Activated naive CD8-positive, alpha-beta T cell treated with anti-CD3 and anti-CD28 coated beads, Interleukin-2, amount 10 ng/mL, durations not matched to agents 7 days and 5 days (primary cell): ENCODE data around the gene DECR2. TPM values are rescaled to one million over a fixed set of nuclear protein-coding genes. Genes with fewer than 3 reads are reported as not detected.

Experiments
- ATAC-seq: fragments of 150-1000 bp; cut with Tn5 transposase; one replicate; pipeline ENCODE4 v1.10.0; 2021; ENCODE audit warnings: low read depth, moderate library complexity
- POLR2A ChIA-PET: fragments of 350-600 bp; sonication (Branson Sonifier 250); formaldehyde crosslinking; loops from one replicate; lab custom pipeline; 2021; ENCODE audit warnings: antibody characterized with exemption; lab: Charles Lee
- DNase-seq: peaks from one replicate; pipeline ENCODE4 v3.0.0; 2021
- H3K27ac Mint-ChIP-seq: one replicate; pipeline ENCODE4 v1.8.0; 2022; ENCODE audit warnings: mild to moderate bottlenecking, mixed read lengths
- H3K27me3 Mint-ChIP-seq: one replicate; pipeline ENCODE4 v1.8.0; 2022; ENCODE audit warnings: mild to moderate bottlenecking, moderate library complexity, mixed read lengths
- H3K36me3 Mint-ChIP-seq: one replicate; pipeline ENCODE4 v1.8.0; 2021; ENCODE audit warnings: mild to moderate bottlenecking, mixed read lengths
- H3K4me1 Mint-ChIP-seq: one replicate; pipeline ENCODE4 v1.8.0; 2021; ENCODE audit warnings: mixed read lengths
- H3K4me3 Mint-ChIP-seq: one replicate; pipeline ENCODE4 v1.8.0; 2022; ENCODE audit warnings: mild to moderate bottlenecking, moderate library complexity, mixed read lengths
- H3K9me3 Mint-ChIP-seq: one replicate; pipeline ENCODE4 v1.8.0; 2021; ENCODE audit warnings: mixed read lengths
- total RNA-seq, 2 experiments: library from RNA; stranded (reverse); gene quantifications; one replicate each; pipeline ENCODE4 v1.2.3, GENCODE V29; 2021

The DECR2 gene, protein sequence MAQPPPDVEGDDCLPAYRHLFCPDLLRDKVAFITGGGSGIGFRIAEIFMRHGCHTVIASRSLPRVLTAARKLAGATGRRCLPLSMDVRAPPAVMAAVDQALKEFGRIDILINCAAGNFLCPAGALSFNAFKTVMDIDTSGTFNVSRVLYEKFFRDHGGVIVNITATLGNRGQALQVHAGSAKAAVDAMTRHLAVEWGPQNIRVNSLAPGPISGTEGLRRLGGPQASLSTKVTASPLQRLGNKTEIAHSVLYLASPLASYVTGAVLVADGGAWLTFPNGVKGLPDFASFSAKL
- 1 to 10 TPM; 5.6 to 7.9 TPM for total RNA-seq

DNA sequence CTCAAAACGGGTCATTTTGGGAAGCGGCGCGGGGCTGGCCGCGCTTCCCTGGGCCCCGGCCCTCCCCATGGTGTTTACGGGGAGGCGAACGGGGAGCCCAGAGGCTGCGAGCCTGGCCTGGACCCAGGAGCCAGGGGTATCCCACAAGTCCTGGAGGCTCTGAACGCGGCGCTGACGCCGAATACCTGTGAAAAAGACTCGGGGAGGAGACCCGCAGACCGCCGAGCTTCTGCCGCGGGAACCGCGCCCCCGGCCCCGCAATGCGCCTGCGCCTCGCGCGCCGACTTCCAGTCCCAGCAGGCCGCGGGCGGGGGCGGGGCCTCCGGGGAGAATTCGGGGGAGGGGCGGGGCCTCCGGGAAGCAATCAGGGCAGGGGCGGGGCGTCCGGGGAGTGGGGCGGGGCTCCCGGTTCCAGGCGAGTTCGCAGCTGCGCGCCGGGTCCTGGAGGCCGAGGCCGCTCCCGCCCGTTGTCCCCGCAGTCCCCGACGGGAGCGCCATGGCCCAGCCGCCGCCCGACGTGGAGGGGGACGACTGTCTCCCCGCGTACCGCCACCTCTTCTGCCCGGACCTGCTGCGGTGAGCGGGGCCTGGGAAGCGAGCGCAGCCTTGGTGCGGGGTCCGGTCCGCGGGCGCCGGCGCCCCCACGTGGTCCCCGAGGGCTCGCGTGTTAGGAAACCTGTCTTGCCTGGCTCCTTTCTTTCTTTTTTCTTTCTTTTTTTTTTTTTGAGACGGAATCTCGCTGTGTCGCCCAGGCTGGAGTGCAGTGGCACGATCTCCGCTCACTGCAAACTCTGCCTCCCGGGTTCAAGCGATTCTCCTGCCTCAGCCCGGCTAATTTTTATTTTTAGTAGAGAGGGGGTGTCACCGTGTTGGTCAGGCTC lies at the start of gene DECR2:
TSS of gene DECR2 (plus strand) at position 418 of the 881 bp plus-strand sequence. CDS start at position 497, 79 bp downstream.
- Mint-ChIP-seq H3K27me3 (peaks cover 14% of the 10 kb centered on the region), H3K27ac (peak within 1 kb of the TSS; percentile 79), H3K36me3 (no peaks in the 10 kb centered on the region), H3K9me3 (no peaks in the 10 kb centered on the region), H3K4me1 (peaks cover 8% of the 10 kb centered on the region), H3K4me3 (peak within 1 kb of the TSS; percentile 89)
- POLR2A ChIA-PET, result interaction anchor here (0.6 to 2.4 kb wide), 5 partner anchors 19 to 318 kb away, joined by 3 to 14 read pairs (median 7); partner anchors contain the start of genes MRPL28, PGAP6 and RAB11FIP3
- DNase-seq (peak; percentile 99), ATAC-seq (peak; percentile 85)

DNA sequence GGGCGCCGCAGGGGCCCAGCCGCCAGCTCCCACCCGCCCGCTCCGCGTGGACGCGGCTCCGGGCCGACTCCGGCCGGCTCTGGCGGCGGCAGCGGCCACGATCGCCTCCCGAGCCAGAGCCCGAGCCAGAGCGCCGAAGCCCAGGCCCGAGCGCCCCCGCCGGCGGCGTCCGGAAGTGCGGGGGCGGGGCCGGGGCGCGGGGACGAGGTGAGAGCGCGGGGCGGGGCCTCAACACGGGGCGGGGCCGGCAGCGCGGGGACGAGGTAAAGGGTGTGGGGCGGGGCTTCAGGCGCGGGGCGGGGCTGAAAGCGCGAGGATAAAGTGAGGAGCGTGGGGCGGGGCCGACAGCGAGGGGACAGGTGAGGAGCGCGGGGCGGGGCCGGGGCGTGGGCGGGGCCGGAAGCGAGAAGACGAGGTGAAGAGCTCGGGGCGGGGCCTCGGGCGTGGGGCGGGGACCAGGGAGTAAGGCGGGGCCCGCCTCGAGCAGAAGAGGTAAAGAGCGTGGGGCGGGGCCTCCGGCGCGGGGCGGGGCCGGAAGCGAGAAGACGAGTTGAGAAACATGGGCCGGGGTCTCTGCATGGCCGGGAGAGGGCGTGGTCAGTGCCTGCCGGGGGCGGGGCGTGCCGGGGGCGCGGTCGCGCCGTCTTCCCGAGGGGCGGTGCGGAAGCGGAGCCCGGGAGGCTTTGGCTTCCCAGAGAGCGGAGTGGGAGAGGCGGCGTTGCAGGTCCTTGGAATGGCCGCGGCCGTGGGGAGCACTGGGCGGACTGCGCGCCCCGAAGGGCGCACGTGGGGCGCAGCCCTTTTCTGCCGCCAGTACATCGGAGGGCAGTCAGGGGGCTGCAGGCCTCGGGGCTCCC lies 48.9 kb upstream of the DECR2 start, which contains the start of gene AXIN1:
TSS of gene AXIN1 (minus strand) at position 177 of the 857 bp plus-strand sequence. CDS start 5,698 bp downstream, outside the sequence.
- ATAC-seq, result peak; percentile 74
- Mint-ChIP-seq H3K27ac (peak within 1 kb of the TSS; percentile 88), H3K4me3 (peak within 1 kb of the TSS; percentile 92), H3K27me3 (no peaks in the 10 kb centered on the region), H3K9me3 (no peaks in the 10 kb centered on the region), H3K4me1 (peaks cover 20% of the 10 kb centered on the region), H3K36me3 (peaks cover 6% of the 10 kb centered on the region)
- peak; percentile 100 for DNase-seq
- POLR2A ChIA-PET, result interaction anchor here (0.6 to 3.3 kb wide), 7 partner anchors 12 to 299 kb away, joined by 4 to 10 read pairs (median 4); partner anchors contain the start of genes FAM234A, LUC7L, POLR3K and SNRNP25

DNA sequence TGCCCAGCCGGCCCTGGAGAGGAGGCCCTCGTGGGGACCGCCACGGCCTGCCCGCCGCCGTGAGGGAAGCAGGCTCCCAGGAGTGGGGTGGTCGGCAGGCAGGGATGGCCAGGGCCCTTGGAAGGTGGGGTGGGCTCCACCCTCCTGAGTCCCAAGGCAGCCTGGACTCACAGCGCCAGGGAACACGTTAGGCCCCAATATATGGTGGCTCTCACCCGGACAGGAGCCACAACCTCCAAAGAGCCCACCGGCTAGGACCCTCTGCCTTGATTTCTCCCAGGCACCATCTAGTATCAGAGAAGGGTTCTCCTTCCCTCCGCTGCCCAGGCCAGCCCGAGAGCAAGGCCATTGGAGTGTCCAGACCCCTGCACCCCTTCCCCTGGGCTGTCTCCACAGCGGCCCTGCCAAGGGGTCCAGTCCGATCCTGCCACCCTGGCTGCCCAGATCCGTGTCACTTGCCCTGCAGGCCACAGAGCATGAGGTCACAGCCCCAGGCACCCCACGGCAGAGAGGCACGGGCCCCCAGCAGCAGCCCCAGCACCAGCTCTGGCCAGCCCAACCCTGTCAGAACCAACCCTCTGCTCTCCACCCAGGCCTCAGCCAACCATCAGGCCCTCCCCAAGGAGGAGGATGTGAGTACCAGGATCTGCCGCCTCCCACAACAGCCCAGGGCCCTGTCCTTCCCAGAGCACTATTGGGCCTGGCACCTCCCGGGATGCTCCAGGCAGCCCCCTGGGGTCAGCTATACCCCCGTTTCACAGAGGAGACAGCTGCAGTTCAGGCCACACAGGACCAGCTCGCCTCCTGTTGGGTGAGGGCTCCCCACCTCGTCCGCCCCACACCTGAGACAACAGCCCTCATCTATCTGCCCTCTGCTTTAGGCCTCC lies 48.0 kb upstream of the DECR2 start:
- ATAC-seq, result no peak
- POLR2A ChIA-PET, result interaction anchor here (0.6 to 3.3 kb wide), 6 partner anchors 13 to 300 kb away, joined by 4 to 10 read pairs (median 4); partner anchors contain the start of genes FAM234A, LUC7L, POLR3K and SNRNP25
- peaks cover 6% of the 10 kb centered on the region for H3K36me3 Mint-ChIP-seq
- H3K27me3 Mint-ChIP-seq, result no peaks in the 10 kb centered on the region
- peak overlapping the region; percentile 74 for H3K27ac Mint-ChIP-seq
- DNase-seq, result no peak
- H3K9me3 Mint-ChIP-seq, result no peaks in the 10 kb centered on the region
- H3K4me1 Mint-ChIP-seq, result peaks cover 16% of the 10 kb centered on the region
- peak overlapping the region; percentile 65 for H3K4me3 Mint-ChIP-seq

DNA sequence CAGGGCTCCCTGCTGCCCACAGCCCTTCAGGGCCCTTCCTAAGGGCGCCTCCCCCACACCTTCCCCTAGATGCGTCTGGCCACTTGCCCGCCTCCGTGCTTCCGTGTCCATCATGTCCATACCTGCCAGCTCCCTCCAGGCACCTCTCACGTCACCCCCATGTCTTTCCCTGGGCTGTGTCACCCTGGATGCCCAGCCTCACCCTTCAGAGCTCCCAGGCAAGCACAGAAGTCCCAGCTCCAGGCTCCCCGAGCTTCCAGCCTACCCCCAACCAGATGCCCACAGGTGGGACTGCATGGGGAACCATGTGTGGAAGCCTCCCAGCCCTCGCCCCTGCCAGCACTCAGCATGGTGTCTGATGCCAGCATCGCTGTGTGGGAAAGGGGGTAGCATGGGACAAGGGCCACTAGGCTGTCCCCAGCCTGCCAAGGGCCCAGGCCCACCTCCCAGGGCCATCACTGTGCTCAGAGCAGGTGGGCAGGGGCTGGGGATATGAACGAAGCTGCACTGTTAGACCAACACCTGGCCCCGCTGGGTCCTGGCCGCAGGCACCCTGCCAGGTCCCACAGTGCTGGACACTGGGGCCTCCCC lies 47.3 kb upstream of the DECR2 start:
- POLR2A ChIA-PET, result interaction anchor here (0.5 to 1.6 kb wide), 3 partner anchors 11 to 16 kb away, joined by 3 to 5 read pairs (median 5); partner anchors contain the start of gene MRPL28

DNA sequence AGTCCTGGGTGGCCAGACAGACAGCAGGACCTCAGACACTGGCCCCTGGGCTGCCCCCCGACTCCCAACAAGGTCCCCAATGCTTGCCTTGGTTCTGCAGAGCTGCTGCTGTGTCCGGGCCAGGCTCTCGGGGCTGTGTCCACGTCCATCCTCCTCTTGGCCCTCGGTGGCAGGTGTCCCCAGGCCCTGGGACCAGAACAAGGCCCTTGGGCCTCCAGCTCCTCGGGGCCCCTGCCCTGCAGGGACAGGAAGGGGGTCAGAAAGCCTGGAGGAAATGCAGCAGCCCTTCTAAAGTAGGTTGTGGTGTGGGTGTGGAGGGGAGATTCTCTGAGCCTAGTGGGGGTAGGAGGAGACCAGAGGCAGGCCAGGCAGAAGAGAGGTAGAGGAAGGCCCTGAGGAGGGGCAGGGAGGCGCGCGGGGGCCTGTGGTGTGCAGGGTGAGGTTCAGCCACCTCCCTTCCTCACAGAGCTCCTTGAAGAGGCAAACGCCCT lies 46.7 kb upstream of the DECR2 start:
- POLR2A ChIA-PET, result interaction anchor here (0.5 to 1.2 kb wide), 3 partner anchors 10 to 281 kb away, joined by 3 to 5 read pairs (median 3); partner anchors contain the start of genes METTL26 and MRPL28
- peak overlapping the region; percentile 61 for H3K4me3 Mint-ChIP-seq

More for the DNA sequence above, 47.3 kb upstream of the DECR2 start:
- DNase-seq (peak; percentile 51), ATAC-seq (no peak)
- Mint-ChIP-seq H3K27me3 (no peaks in the 10 kb centered on the region), H3K27ac (peak overlapping the region; percentile 74), H3K4me3 (peak overlapping the region; percentile 65), H3K36me3 (peaks cover 6% of the 10 kb centered on the region), H3K9me3 (no peaks in the 10 kb centered on the region), H3K4me1 (peaks cover 16% of the 10 kb centered on the region)

DNA sequence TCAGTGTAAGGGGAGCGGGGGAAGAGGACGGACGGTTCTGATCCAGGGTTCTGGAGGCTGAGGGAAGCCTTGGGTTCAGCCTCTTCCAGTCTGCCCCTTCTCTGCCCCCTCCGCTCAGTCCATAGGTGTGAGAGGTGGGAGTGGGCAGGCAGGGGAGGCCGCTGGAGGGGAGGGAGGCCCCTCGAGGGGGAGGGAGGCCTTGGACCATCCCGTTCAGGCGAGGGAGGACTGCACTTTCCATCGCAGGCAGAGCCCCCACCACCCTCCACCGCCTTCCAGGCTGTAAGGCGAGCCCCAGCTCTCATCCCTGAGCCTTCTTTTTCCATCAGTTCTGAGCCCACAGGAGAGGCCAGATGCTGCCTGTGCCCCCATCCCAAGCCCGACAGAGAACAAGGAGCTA lies 44.9 kb upstream of the DECR2 start:
- Mint-ChIP-seq H3K4me3 (no peak overlapping the region), H3K4me1 (peaks cover 9% of the 10 kb centered on the region), H3K27ac (no peak overlapping the region), H3K9me3 (no peaks in the 10 kb centered on the region), H3K27me3 (no peaks in the 10 kb centered on the region), H3K36me3 (no peaks in the 10 kb centered on the region)
- DNase-seq (no peak), ATAC-seq (no peak)
- POLR2A ChIA-PET, result no interaction called here

More for the DNA sequence above, 46.7 kb upstream of the DECR2 start:
- Mint-ChIP-seq H3K27ac (peak overlapping the region; percentile 80), H3K9me3 (no peaks in the 10 kb centered on the region), H3K4me1 (peaks cover 16% of the 10 kb centered on the region), H3K36me3 (peaks cover 6% of the 10 kb centered on the region), H3K27me3 (no peaks in the 10 kb centered on the region)
- peak; percentile 29 for ATAC-seq
- DNase-seq, result peak; percentile 56

DNA sequence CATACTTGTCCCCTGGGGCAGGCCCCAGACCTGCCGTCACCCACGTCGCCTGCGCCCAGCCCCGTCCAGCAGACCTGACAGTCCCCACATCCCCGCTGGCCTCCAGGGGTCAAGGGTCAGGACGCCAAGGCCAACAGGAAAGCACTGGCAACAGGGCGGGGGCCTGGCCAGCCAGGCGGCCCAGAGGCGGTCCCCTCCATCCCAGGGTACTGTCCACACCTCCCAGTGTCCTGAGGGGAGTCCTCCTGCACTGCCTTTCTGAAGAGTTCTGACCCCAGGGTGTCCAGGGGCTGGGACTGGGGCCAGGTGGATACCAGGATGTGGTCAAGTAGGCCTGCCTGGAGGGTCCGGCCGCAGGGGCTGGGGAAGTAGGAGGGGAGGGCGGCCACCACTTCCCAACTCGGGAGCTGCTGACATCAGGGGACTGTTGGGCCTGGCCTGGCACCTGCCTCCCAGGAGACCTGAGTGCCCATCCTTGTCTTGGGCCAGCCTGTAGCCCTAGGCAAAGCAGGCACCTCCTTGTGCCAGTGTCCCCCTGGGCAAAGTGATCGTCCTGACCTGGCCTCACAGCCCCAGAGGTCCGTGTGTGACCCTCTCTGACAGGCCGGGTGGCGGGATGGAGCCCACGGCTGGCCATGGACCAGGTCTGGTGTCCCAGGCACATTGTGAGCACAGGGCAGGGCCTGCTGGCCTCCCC lies 42.5 kb upstream of the DECR2 start:
- DNase-seq (no peak), ATAC-seq (no peak)
- no peak overlapping the region for H3K27ac Mint-ChIP-seq
- no peak overlapping the region for H3K4me3 Mint-ChIP-seq
- no peaks in the 10 kb centered on the region for H3K36me3 Mint-ChIP-seq
- peaks cover 11% of the 10 kb centered on the region for H3K4me1 Mint-ChIP-seq
- no peaks in the 10 kb centered on the region for H3K9me3 Mint-ChIP-seq
- peaks cover 3% of the 10 kb centered on the region for H3K27me3 Mint-ChIP-seq
- POLR2A ChIA-PET, result no interaction called here

DNA sequence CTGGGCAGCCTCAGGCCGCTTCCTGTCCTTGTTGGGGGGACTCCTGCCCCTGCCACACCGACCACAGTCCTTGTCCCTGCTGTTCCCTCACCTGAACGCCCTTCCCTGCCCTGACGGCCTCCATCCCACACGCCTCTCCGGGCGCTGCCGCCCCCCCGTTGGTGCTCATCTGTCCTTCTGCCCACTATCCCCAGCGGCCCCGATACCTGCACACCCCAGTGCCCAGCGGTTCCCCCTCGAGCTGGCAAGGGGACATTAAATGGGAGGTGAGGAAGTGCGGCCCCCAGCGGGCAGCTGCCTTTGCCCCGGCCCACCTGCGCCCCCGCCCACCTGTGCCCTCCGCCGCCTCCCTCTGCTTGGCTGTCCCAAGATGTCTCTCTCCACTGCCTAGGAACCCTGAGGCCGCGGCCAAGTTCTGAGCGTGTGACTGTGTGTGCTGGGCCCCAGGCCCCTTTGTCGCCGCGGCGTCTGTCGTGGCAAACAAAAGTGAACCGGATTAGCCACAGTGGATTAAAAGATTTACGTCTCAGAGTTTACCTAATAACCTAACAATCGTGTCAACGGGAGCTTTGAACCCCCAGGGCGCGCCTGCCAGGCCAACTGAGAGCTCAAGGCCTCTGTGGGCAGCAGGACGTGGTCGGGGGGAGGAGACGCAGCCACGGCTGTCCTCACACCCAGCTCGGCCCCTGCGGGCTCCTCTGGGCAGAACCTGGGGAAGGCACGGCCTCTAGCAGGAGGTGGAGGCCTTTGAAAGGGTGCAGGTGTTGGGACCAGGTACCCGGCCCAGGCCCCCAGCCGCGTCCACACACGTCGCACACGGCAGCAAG lies 41.6 kb upstream of the DECR2 start:
- peaks cover 7% of the 10 kb centered on the region for H3K4me1 Mint-ChIP-seq
- H3K27ac Mint-ChIP-seq, result no peak overlapping the region
- POLR2A ChIA-PET, result no interaction called here
- no peaks in the 10 kb centered on the region for H3K9me3 Mint-ChIP-seq
- ATAC-seq, result no peak
- H3K27me3 Mint-ChIP-seq, result peaks cover 3% of the 10 kb centered on the region
- H3K36me3 Mint-ChIP-seq, result no peaks in the 10 kb centered on the region
- no peak overlapping the region for H3K4me3 Mint-ChIP-seq
- no peak for DNase-seq

DNA sequence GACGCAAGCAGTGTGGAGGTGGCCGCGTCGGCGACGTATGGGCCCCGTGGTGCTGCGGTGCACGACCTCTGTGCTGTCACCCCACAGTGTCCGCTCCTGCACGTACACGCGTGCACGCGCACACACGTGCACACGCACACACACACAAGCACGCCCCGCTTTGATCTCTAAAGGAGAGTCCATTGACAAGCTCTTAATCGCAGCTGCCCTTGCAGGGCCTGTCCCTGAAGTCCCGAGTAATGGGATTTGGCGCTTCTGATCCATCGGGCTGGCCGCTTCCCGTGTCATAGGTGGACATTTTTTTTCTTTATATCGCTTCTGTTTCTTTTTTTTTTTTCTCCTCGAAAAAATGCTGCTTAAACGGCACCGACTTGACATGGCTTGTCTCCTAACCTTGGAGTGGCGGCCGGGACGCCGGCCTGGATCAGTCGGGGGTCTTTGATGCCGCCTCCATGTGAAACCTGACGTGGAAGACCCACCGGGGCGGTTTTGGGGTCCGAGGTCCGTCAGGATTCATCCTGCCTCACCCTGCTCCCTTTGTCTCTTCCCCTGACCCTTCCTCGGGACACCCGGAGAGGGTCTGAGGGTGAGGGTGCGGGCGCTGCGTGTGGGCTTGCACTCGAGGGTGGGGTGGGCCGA lies 40.9 kb upstream of the DECR2 start:
- no peak for DNase-seq
- Mint-ChIP-seq H3K27me3 (peaks cover 3% of the 10 kb centered on the region), H3K36me3 (no peaks in the 10 kb centered on the region), H3K4me3 (no peak overlapping the region), H3K4me1 (peaks cover 4% of the 10 kb centered on the region), H3K27ac (no peak overlapping the region), H3K9me3 (no peaks in the 10 kb centered on the region)
- POLR2A ChIA-PET, result no interaction called here
- ATAC-seq, result no peak

DNA sequence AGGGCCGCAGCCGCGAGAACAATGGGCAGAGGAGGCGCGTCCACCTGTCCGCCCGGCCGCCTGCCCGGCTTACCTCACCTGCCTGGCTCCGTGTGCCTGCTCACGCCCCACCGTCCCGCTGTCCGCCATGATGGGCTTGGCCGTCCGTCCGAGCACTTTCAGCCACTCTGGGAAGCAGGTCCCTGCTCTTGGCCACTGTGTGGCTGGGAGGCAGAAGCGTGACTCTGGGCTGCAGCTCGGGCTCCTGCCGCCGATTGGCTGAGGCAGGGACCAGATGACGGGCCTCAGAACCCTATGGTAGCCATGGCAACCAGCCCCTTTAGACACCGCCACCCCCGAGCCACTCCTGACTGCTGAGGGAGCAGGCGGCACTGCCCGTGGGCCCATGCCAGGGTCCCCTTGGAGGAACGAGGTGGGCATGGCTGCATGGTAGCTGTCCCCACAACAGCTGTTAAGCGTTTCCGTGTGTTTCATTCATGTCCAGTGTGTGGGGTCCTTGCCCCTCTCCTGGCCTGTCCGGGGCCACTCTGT lies 40.3 kb upstream of the DECR2 start:
- DNase-seq (no peak), ATAC-seq (no peak)
- POLR2A ChIA-PET, result interaction anchor here (1.8 kb wide), 1 partner anchor 254 kb away, joined by 5 read pairs; no protein-coding TSS in a partner anchor
- H3K4me3 Mint-ChIP-seq, result no peak overlapping the region
- H3K4me1 Mint-ChIP-seq, result peaks cover 4% of the 10 kb centered on the region
- H3K27me3 Mint-ChIP-seq, result peaks cover 3% of the 10 kb centered on the region
- H3K9me3 Mint-ChIP-seq, result no peaks in the 10 kb centered on the region
- H3K36me3 Mint-ChIP-seq, result no peaks in the 10 kb centered on the region
- no peak overlapping the region for H3K27ac Mint-ChIP-seq
